Endothelial cell of umbilical vein (primary cell): Measurements from ENCODE around the gene GRM6. TPM values are rescaled to one million over a fixed set of nuclear protein-coding genes. Genes with fewer than 3 reads are reported as not detected.

Experiments
- BruUV-seq: library from RNA; stranded (reverse); fragments of 400-500 nt; replicated peaks from 2 replicates; lab custom pipeline; 2021; lab: Mats Ljungman, UMichigan
- CTCF ChIA-PET: fragments of 300-600, 350-600 bp; sonication (Branson Sonifier 250); formaldehyde crosslinking; loops from one replicate; lab custom pipeline; 2021; ENCODE audit warnings: antibody characterized with exemption, inconsistent platforms; lab: Charles Lee
- POLR2A ChIA-PET: fragments of 300-600, 350-600 bp; sonication (Branson Sonifier 250); formaldehyde crosslinking; loops from one replicate; lab custom pipeline; 2021; ENCODE audit warnings: antibody characterized with exemption, inconsistent platforms; lab: Charles Lee
- DNase-seq: peaks from one replicate; pipeline ENCODE4 v3.0.0-alpha.2; 2011; ENCODE audit warnings: low read depth, low spot score
- FAIRE-seq: peaks from 2 replicates; lab custom pipeline; 2011; peaks lifted over from hg19 to GRCh38; lab: Jason Lieb, UNC
- H2AFZ ChIP-seq: 2 replicates; pipeline ENCODE4 v1.6.0; 2012; ENCODE audit warnings: low read depth, low read length, control low read depth, inconsistent platforms
- H3K27ac ChIP-seq: 2 replicates; pipeline ENCODE4 v1.5.1; 2011; ENCODE audit warnings: low read depth, mild to moderate bottlenecking, control low read depth, low read length, moderate library complexity; ENCODE audit not compliant: insufficient read depth
- H3K27me3 ChIP-seq, 2 experiments: 2 replicates each; pipeline versions ENCODE4 v1.6.0 to v1.6.1; 2011; ENCODE audit warnings: low read length in 2 of 2, mixed read lengths in 1 of 2; ENCODE audit not compliant: control insufficient read depth in 2 of 2, insufficient read depth in 2 of 2
- H3K36me3 ChIP-seq, 2 experiments: 2 replicates in 1 of 2; 3 replicates in 1 of 2; pipeline ENCODE4 v1.5.1; 2011; ENCODE audit warnings: low read length in 2 of 2, mild to moderate bottlenecking in 1 of 2, moderate library complexity in 1 of 2; ENCODE audit not compliant: control insufficient read depth in 2 of 2, insufficient read depth in 2 of 2; ENCODE audit errors: extremely low read depth in 1 of 2
- H3K4me1 ChIP-seq: 3 replicates; pipeline ENCODE4 v1.5.1; 2011; ENCODE audit warnings: mild to moderate bottlenecking, low read length; ENCODE audit not compliant: control insufficient read depth, insufficient read depth; ENCODE audit errors: extremely low read depth
- H3K4me2 ChIP-seq: 2 replicates; pipeline ENCODE4 v1.6.1; 2011; ENCODE audit warnings: low read length, control low read depth, mixed read lengths; ENCODE audit not compliant: insufficient read depth
- H3K4me3 ChIP-seq, 3 experiments: fragments of 200-600 bp in 1 of 3; sonication (generic), shearing (Covaris generic) in 1 of 3; replicated peaks in 1 of 3; 2 replicates each; pipeline ENCODE4 v1.5.1; 2011 to 2016; ENCODE audit warnings: control low read depth in 3 of 3, low read length in 3 of 3, mild to moderate bottlenecking in 2 of 3, inconsistent platforms in 1 of 3, low read depth in 1 of 3, moderate library complexity in 1 of 3; ENCODE audit not compliant: insufficient read depth in 1 of 3
- H3K79me2 ChIP-seq: 2 replicates; pipeline ENCODE4 v1.6.0; 2012; ENCODE audit warnings: low read length, inconsistent platforms; ENCODE audit not compliant: control insufficient read depth, insufficient read depth
- H3K9ac ChIP-seq: replicated peaks from 2 replicates; pipeline ENCODE3; 2011; ENCODE audit warnings: low read length, control low read depth; ENCODE audit not compliant: insufficient read depth; ENCODE audit errors: extremely low read depth
- H3K9me1 ChIP-seq: replicated peaks from 3 replicates; pipeline ENCODE4 v1.6.0; 2011; ENCODE audit warnings: mild to moderate bottlenecking, low read length; ENCODE audit not compliant: control insufficient read depth, insufficient read depth; ENCODE audit errors: extremely low read depth
- H3K9me3 ChIP-seq: replicated peaks from 2 replicates; pipeline ENCODE4 v1.5.1; 2012; ENCODE audit warnings: low read length, inconsistent platforms; ENCODE audit not compliant: control insufficient read depth, insufficient read depth
- H4K20me1 ChIP-seq: replicated peaks from 2 replicates; pipeline ENCODE3; 2011; ENCODE audit warnings: mild to moderate bottlenecking, low read length; ENCODE audit not compliant: control insufficient read depth, insufficient read depth; ENCODE audit errors: extremely low read depth
- EZH2 ChIP-seq: IDR thresholded peaks from 2 replicates; pipeline ENCODE4 v1.6.1; 2012; ENCODE audit warnings: borderline replicate concordance, low read depth, mild to moderate bottlenecking, moderate library complexity, low read length, inconsistent platforms; ENCODE audit not compliant: severe bottlenecking
- FOS ChIP-seq: IDR thresholded peaks from 2 replicates; pipeline ENCODE4 v1.6.1; 2011; ENCODE audit warnings: mild to moderate bottlenecking, low read length, moderate library complexity, borderline replicate concordance; ENCODE audit not compliant: insufficient read depth
- GATA2 ChIP-seq: IDR thresholded peaks from 2 replicates; pipeline ENCODE4 v1.7.0; 2011; ENCODE audit warnings: low read depth, mild to moderate bottlenecking, moderate library complexity, mixed read lengths, low read length; ENCODE audit not compliant: insufficient read length, insufficient read depth
- JUN ChIP-seq: IDR thresholded peaks from 2 replicates; pipeline ENCODE4 v1.6.1; 2011; ENCODE audit warnings: borderline replicate concordance, low read depth; ENCODE audit not compliant: insufficient read length, insufficient read depth
- MYC ChIP-seq: IDR thresholded peaks from one replicate; pipeline ENCODE4 v1.6.1; 2011; ENCODE audit warnings: mild to moderate bottlenecking, low read depth, low read length
- POLR2A ChIP-seq: IDR thresholded peaks from 2 replicates; pipeline ENCODE4 v1.6.1; 2012; ENCODE audit warnings: low read depth, mild to moderate bottlenecking, control low read depth, low read length
- POLR2AphosphoS5 ChIP-seq: IDR thresholded peaks from 2 replicates; pipeline ENCODE4 v1.6.1; 2012; ENCODE audit warnings: low read depth, mild to moderate bottlenecking, control low read depth, low read length, moderate library complexity; ENCODE audit not compliant: insufficient read depth
- dilution Hi-C: fragments of 300-500 bp; cut with MboI; formaldehyde crosslinking; loops from one replicate; pipeline ENCODE4 v1.15.0; 2019; ENCODE audit warnings: low sequenced_read_pairs; ENCODE audit not compliant: extremely low pct_ligation_motif_present
- intact Hi-C: fragments of 100-400 bp; cut with micrococcal nuclease; formaldehyde crosslinking; loops from one replicate; pipeline ENCODE4 v1.10.0; 2022
- polyA plus RNA-seq, 4 experiments: library from polyadenylated mRNA; depleted of rRNA in 3 of 4; stranded (reverse) in 3 of 4; unstranded in 1 of 4; fragments of >200 nt; gene quantifications; 2 replicates each; pipeline versions ENCODE4 v1.2.1 to v1.2.3, GENCODE V29; 2011 to 2012; ENCODE audit warnings: missing spikeins in 1 of 4
- total RNA-seq: library from RNA; stranded (reverse); gene quantifications from 2 replicates; pipeline ENCODE4 v1.2.3, GENCODE V29; 2021
- TF ChIP-seq, protein P1 (sequence below): IDR thresholded peaks from 2 replicates; pipeline ENCODE4 v1.6.1; 2011; ENCODE audit not compliant: insufficient read depth, insufficient read length
- TF ChIP-seq, protein P2 (sequence below), 2 donors: IDR thresholded peaks; 1 replicate in 1 of 2; 2 replicates in 1 of 2; pipeline ENCODE4 v1.5.1; 2011; ENCODE audit warnings: low read length in 2 of 2, mild to moderate bottlenecking in 2 of 2, moderate library complexity in 2 of 2, control low read depth in 1 of 2, inconsistent platforms in 1 of 2, low read depth in 1 of 2; ENCODE audit not compliant: insufficient read depth in 1 of 2; ENCODE audit errors: extremely low read depth in 1 of 2

Gene GRM6
- total and polyA plus RNA-seq, 2 donors (not counting 3 experiments of a cell fraction or from before 2014, with no cell fraction given), result not detected

DNA sequence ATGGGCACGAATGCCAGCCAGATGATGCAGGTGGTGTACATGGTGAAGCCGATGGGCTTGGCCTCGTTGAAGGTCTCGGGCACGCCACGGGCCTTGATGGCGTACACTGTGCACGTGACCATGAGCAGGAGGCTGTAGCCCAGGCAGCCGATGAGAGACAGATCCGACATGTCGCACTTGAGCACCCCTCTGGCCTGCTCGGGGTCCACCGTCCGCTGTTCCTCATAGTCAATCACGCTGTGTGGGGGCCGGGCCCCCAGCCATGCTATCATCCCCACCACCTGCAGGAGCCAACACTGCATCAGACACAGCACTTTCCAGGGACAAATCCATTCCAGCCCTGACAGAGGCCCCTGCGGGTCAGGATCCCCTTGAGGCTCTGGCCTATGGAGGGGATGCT lies 12.2 kb downstream of the GRM6 start:
- no peak overlapping the region for H3K4me3 ChIP-seq
- no peaks in the 10 kb centered on the region for H3K27me3 ChIP-seq
- dilution Hi-C loops, result no loop called here
- intact Hi-C loops, result no loop called here
- H3K4me1 ChIP-seq, result no peaks in the 10 kb centered on the region
- BruUV-seq, result no TSS peak
- POLR2A ChIA-PET, result no interaction called here
- no peaks in the 10 kb centered on the region for H3K9me1 ChIP-seq
- CTCF ChIA-PET, result no interaction called here
- H3K79me2 ChIP-seq, result no peaks in the 10 kb centered on the region
- H3K27ac ChIP-seq, result no peak overlapping the region
- no peak overlapping the region for H3K4me2 ChIP-seq
- H3K9ac ChIP-seq, result no peak overlapping the region
- TF ChIP-seq MYC (no peak), EZH2 (no peak), JUN (no peak), POLR2A (no peak), FOS (no peak), POLR2AphosphoS5 (no peak), GATA2 (no peak)
- TF ChIP-seq, protein P1, sequence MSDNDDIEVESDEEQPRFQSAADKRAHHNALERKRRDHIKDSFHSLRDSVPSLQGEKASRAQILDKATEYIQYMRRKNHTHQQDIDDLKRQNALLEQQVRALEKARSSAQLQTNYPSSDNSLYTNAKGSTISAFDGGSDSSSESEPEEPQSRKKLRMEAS, result no peak
- TF ChIP-seq, protein P2, sequence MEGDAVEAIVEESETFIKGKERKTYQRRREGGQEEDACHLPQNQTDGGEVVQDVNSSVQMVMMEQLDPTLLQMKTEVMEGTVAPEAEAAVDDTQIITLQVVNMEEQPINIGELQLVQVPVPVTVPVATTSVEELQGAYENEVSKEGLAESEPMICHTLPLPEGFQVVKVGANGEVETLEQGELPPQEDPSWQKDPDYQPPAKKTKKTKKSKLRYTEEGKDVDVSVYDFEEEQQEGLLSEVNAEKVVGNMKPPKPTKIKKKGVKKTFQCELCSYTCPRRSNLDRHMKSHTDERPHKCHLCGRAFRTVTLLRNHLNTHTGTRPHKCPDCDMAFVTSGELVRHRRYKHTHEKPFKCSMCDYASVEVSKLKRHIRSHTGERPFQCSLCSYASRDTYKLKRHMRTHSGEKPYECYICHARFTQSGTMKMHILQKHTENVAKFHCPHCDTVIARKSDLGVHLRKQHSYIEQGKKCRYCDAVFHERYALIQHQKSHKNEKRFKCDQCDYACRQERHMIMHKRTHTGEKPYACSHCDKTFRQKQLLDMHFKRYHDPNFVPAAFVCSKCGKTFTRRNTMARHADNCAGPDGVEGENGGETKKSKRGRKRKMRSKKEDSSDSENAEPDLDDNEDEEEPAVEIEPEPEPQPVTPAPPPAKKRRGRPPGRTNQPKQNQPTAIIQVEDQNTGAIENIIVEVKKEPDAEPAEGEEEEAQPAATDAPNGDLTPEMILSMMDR (IDR thresholded peaks at IDR 0.05; ENCODE audit: extremely low read depth in 1 of 2, insufficient read depth in 1 of 2, low read depth in 1 of 2, low read length in 2 of 2), result no peak
- DNase-seq, result no peak
- no peak for FAIRE-seq
- H2AFZ ChIP-seq, result no peak overlapping the region
- peaks cover 4% of the 10 kb centered on the region for H3K9me3 ChIP-seq
- H4K20me1 ChIP-seq, result no peaks in the 10 kb centered on the region
- H3K36me3 ChIP-seq, result no peaks in the 10 kb centered on the region
